NCI-H69 (cell line): ENCODE data around the gene RPRML.
A peak's percentile ranks its signal among the peaks of the same experiment; 100 is the strongest.

Experiments
- DNase-seq: peaks from one replicate; lab custom pipeline; 2025; lab: John Stamatoyannopoulos, UW

RPRML gene

GRCh38 chr17:46944931-46945330 lies 34.1 kb downstream of the RPRML start:
- DNase-seq, result no peak

GRCh38 chr17:46943501-46944393 lies 35.3 kb downstream of the RPRML start:
- DNase-seq, result peak; percentile 46

GRCh38 chr17:46943218-46943500 lies 35.9 kb downstream of the RPRML start:
- DNase-seq, result no peak

- peak; percentile 82 for DNase-seq
Observed at GRCh38 chr17:46942441-46943217, 36.4 kb downstream of the RPRML start.

- peak; percentile 77 for DNase-seq
Observed at GRCh38 chr17:46940692-46941404, 38.2 kb downstream of the RPRML start.

GRCh38 chr17:46935658-46936266 lies 43.3 kb downstream of the RPRML start:
- DNase-seq, result no peak

- no peak for DNase-seq
Observed at GRCh38 chr17:46931596-46931995, 47.5 kb downstream of the RPRML start.

GRCh38 chr17:46930051-46930450 lies 49.0 kb downstream of the RPRML start:
- no peak for DNase-seq

- no peak for DNase-seq
Observed at GRCh38 chr17:46929413-46929812, 49.6 kb downstream of the RPRML start.

- no peak for DNase-seq
Observed at GRCh38 chr17:46928467-46929261, 50.4 kb downstream of the RPRML start.
